Activated B cell treated with CpG ODN at 0.5 μM for 24 hours (primary cell): Measurements from ENCODE around the gene IL2RA. TPM values are rescaled to one million over a fixed set of nuclear protein-coding genes. Genes with fewer than 3 reads are reported as not detected.
"Not testable (repeated sequence)": the region's sequence is repeated elsewhere in the genome, so short reads cannot be mapped to it uniquely, and the experiment has no call there.

Experiments used
- ATAC-seq: fragments of 200-7000 bp; cut with Tn5 transposase; one replicate; pipeline ENCODE4 v1.10.0; 2021; ENCODE audit warnings: low read depth, mild to moderate bottlenecking, moderate library complexity
- CTCF ChIA-PET: fragments of 350-600 bp; sonication (Branson Sonifier 250); formaldehyde crosslinking; loops from one replicate; lab custom pipeline; 2021; ENCODE audit warnings: antibody characterized with exemption; lab: Charles Lee
- POLR2A ChIA-PET: fragments of 350-600 bp; sonication (Branson Sonifier 250); formaldehyde crosslinking; loops from one replicate; lab custom pipeline; 2021; ENCODE audit warnings: antibody characterized with exemption; lab: Charles Lee
- DNase-seq: peaks from one replicate; pipeline ENCODE4 v3.0.0; 2022
- H3K27ac Mint-ChIP-seq: one replicate; pipeline ENCODE4 v1.8.0; 2020; ENCODE audit warnings: mixed read lengths
- H3K27me3 Mint-ChIP-seq: one replicate; pipeline ENCODE4 v1.8.0; 2021; ENCODE audit warnings: mixed read lengths
- H3K36me3 Mint-ChIP-seq: one replicate; pipeline ENCODE4 v1.8.0; 2021; ENCODE audit warnings: low read depth, mixed read lengths
- H3K4me1 Mint-ChIP-seq: one replicate; pipeline ENCODE4 v1.8.0; 2021; ENCODE audit warnings: mixed read lengths
- H3K4me3 Mint-ChIP-seq: one replicate; pipeline ENCODE4 v1.8.0; 2020; ENCODE audit warnings: mild to moderate bottlenecking, mixed read lengths
- H3K9me3 Mint-ChIP-seq: one replicate; pipeline ENCODE4 v1.8.0; 2020; ENCODE audit warnings: mixed read lengths
- intact Hi-C: fragments of 100-400 bp; cut with micrococcal nuclease; formaldehyde crosslinking; loops from one replicate; pipeline ENCODE4 v1.15.1; 2024
- total RNA-seq: library from RNA; stranded (reverse); gene quantifications from 2 replicates; pipeline ENCODE4 v1.2.3, GENCODE V29; 2022
- TF ChIP-seq, protein P1 (sequence below): fragments of 200-600 bp; IDR thresholded peaks from one replicate; pipeline ENCODE4 v1.8.0; 2022; ENCODE audit warnings: antibody characterized with exemption, mild to moderate bottlenecking

IL2RA gene
- total RNA-seq, 1 donor from 2014 or later, result 160 TPM

DNA sequence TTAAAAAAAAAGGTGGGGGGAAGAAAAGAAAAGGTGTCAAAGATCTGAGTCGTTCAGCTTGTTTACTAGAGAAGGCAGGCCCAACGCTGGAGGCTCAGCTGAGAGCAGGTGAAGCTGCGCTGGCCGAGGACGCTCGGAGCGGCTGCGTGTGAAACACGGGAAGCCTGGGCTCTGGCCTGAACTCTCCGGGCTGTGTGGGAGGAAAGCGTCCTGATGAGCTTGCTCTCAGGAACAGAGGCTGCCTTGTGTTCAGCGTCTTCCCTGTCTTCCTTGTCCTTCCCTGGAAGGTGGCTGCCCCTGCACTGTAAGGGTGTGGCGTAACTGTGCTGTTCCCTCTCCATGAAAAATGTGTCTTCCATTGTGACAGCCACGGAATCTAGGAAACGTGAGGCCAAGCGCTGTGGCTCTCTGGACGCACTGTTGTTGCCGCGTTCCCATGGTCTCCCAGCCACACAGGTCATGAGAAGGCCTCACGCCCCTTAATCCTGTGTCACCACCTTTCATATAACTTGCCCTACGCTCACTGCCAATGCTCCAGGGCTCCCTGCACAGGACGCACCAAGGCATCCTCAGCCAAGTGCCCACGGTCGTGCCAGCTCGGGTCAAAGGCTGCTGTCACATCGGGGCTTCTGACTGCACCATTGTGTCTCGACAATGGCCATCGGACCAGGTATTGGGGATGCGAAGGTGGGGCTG, 100.6 kb downstream of the IL2RA start:
- Mint-ChIP-seq H3K4me3 (no peak overlapping the region), H3K27ac (no peak overlapping the region), H3K9me3 (no peaks in the 10 kb centered on the region), H3K4me1 (no peaks in the 10 kb centered on the region), H3K36me3 (peaks cover 55% of the 10 kb centered on the region), H3K27me3 (no peaks in the 10 kb centered on the region)
- POLR2A ChIA-PET, result no interaction called here
- intact Hi-C loops, result no loop called here
- TF ChIP-seq, protein P1, sequence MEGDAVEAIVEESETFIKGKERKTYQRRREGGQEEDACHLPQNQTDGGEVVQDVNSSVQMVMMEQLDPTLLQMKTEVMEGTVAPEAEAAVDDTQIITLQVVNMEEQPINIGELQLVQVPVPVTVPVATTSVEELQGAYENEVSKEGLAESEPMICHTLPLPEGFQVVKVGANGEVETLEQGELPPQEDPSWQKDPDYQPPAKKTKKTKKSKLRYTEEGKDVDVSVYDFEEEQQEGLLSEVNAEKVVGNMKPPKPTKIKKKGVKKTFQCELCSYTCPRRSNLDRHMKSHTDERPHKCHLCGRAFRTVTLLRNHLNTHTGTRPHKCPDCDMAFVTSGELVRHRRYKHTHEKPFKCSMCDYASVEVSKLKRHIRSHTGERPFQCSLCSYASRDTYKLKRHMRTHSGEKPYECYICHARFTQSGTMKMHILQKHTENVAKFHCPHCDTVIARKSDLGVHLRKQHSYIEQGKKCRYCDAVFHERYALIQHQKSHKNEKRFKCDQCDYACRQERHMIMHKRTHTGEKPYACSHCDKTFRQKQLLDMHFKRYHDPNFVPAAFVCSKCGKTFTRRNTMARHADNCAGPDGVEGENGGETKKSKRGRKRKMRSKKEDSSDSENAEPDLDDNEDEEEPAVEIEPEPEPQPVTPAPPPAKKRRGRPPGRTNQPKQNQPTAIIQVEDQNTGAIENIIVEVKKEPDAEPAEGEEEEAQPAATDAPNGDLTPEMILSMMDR, result no peak
- ATAC-seq (no peak), DNase-seq (no peak)
- CTCF ChIA-PET, result no interaction called here

DNA sequence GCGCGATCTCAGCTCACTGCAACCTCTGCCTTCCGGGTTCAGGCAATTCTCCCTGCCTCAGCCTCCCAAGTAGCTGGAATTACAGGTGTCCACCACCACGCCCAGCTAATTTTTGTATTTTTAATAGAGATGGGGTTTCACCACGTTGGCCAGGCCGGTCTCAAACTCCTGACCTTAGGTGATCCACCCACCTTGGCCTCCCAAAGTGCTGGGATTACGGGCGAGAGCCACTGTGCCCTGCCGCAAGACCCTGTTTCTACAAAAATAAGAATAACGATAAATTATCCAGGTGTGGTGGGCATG, 101.2 kb downstream of the IL2RA start:
- H3K9me3 Mint-ChIP-seq, CTCF ChIA-PET, intact Hi-C loops, H3K27me3 Mint-ChIP-seq, DNase-seq, H3K4me3 Mint-ChIP-seq, H3K4me1 Mint-ChIP-seq, ATAC-seq, H3K27ac Mint-ChIP-seq, POLR2A ChIA-PET: not testable (repeated sequence)
- H3K36me3 Mint-ChIP-seq, result peaks cover 58% of the 10 kb centered on the region

Other genes starting within 250 kb of the IL2RA start
- 289 and 301 TPM in 2 replicates for gene GDI2, start 248.9 kb downstream of the IL2RA start, total RNA-seq
- gene ANKRD16, start 172.5 kb downstream of the IL2RA start, total RNA-seq, result 9.2 and 11.1 TPM in 2 replicates
- 65.5 and 68.7 TPM in 2 replicates for gene FBH1, start 172.1 kb downstream of the IL2RA start, total RNA-seq
- gene IL15RA, start 84.8 kb downstream of the IL2RA start, total RNA-seq, result 19.1 and 19.8 TPM in 2 replicates
- gene RBM17, start 26.7 kb upstream of the IL2RA start, total RNA-seq, result 207 and 209 TPM in 2 replicates
- 96.7 and 105 TPM in 2 replicates for gene PFKFB3, start 140.6 kb upstream of the IL2RA start, total RNA-seq